Measurements from ENCODE around the gene THSD1.
"Not testable (repeated sequence)": the region's sequence is repeated elsewhere in the genome, so short reads cannot be mapped to it uniquely, and the experiment has no call there.

GRCh38 chr13:52407436-52407835 is 1.5 kb upstream of the THSD1 start:
- not testable (repeated sequence) for TF ChIP-seq EP300 (conservative IDR thresholded peaks at IDR 0.05; ENCODE audit: poor library complexity, severe bottlenecking); MXI1 (conservative IDR thresholded peaks at IDR 0.05; ENCODE audit: poor library complexity, severe bottlenecking); REST (IDR thresholded peaks at IDR 0.05; ENCODE audit: borderline replicate concordance); CTCF (IDR thresholded peaks at IDR 0.05; ENCODE audit: poor library complexity, severe bottlenecking); RAD21 (conservative IDR thresholded peaks at IDR 0.05); TAF1 (IDR thresholded peaks at IDR 0.05; ENCODE audit: low read depth); EZH2 (IDR thresholded peaks at IDR 0.05; ENCODE audit: borderline replicate concordance, insufficient read depth, low read length, poor library complexity, severe bottlenecking); POLR2AphosphoS5 (IDR thresholded peaks at IDR 0.05)

All from neural cell (in vitro differentiated cells).